ENCODE results near the gene ITPA. TPM values are rescaled to one million over a fixed set of nuclear protein-coding genes. Genes with fewer than 3 reads are reported as not detected.
A peak's percentile ranks its signal among the peaks of the same experiment; 100 is the strongest.

Gene ITPA
- total and polyA plus RNA-seq, 2 of the 13 experiments (the other 11 are each of a cell fraction or from before 2014, with no cell fraction given) = 60.1 to 103 TPM

DNA sequence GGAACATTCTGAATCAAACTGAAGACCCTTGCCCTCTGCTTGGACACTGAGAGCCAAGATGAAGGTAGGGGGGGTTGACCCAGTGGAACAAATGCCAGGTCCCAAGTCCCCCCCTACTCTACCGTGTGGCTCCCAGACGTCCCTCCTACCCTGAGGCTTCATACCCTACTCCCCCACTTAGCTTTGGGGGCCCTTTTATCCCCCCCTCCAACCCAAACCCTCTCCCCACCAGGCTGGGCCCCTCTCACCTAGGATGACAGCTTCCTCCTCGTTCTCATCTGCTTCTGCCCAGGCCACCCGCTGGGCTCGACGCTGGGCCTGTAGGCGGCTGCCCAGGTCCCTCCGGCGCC lies 6.4 kb upstream of the ITPA start (continued):
- TF ChIP-seq GLMP (CRISPR knock-in tag; IDR thresholded peaks at IDR 0.05; ENCODE audit: borderline replicate concordance) (no peak), ATF1 (CRISPR knock-in tag; IDR thresholded peaks at IDR 0.05) (no peak), ZNF772 (CRISPR knock-in tag; IDR thresholded peaks at IDR 0.05) (0 out of 2 replicates have a peak, but pooled peaks have one; percentile 19), KMT2B (CRISPR knock-in tag; IDR thresholded peaks at IDR 0.05) (no peak), ZBTB7A (CRISPR knock-in tag; IDR thresholded peaks at IDR 0.05) (no peak; the same call in 1 of the 2 replicates), IRX3 (CRISPR knock-in tag; IDR thresholded peaks at IDR 0.05; ENCODE audit: borderline replicate concordance, low read depth) (no peak), ZNF83 (CRISPR knock-in tag; IDR thresholded peaks at IDR 0.05; ENCODE audit: borderline replicate concordance) (no peak), POLR2AphosphoS2 (IDR thresholded peaks at IDR 0.05; ENCODE audit: low read depth, low read length) (no peak), ZNF7 (CRISPR knock-in tag; IDR thresholded peaks at IDR 0.05) (no peak), ZNF780A (CRISPR knock-in tag; IDR thresholded peaks at IDR 0.05) (no peak), BHLHE40 (IDR thresholded peaks at IDR 0.05; ENCODE audit: low read length) (no peak), ZBTB26 (CRISPR knock-in tag; IDR thresholded peaks at IDR 0.05; ENCODE audit: borderline replicate concordance) (0 out of 2 replicates have a peak, but pooled peaks have one; percentile 4), NONO (IDR thresholded peaks at IDR 0.05) (no peak), NONO (CRISPR knock-in tag; conservative IDR thresholded peaks at IDR 0.05) (no peak), ZNF34 (CRISPR knock-in tag; IDR thresholded peaks at IDR 0.05; ENCODE audit: borderline replicate concordance) (no peak), NFYC (CRISPR knock-in tag; IDR thresholded peaks at IDR 0.05) (no peak), KLF12 (CRISPR knock-in tag; IDR thresholded peaks at IDR 0.05; ENCODE audit: borderline replicate concordance) (0 out of 2 replicates have a peak, but pooled peaks have one; percentile 39), MXD1 (CRISPR knock-in tag; IDR thresholded peaks at IDR 0.05) (no peak), ZNF230 (CRISPR knock-in tag; IDR thresholded peaks at IDR 0.05) (no peak)
- TF ChIP-seq, protein P1, sequence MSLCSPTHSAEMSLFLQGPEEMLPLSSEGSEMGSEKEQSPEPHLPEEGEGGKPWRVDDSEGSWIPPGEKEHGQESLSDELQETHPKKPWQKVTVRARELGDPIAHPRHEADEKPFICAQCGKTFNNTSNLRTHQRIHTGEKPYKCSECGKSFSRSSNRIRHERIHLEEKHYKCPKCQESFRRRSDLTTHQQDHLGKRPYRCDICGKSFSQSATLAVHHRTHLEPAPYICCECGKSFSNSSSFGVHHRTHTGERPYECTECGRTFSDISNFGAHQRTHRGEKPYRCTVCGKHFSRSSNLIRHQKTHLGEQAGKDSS (CRISPR knock-in tag; IDR thresholded peaks at IDR 0.05; ENCODE audit: borderline replicate concordance, low read depth) = no peak
- TF ChIP-seq, protein P2, sequence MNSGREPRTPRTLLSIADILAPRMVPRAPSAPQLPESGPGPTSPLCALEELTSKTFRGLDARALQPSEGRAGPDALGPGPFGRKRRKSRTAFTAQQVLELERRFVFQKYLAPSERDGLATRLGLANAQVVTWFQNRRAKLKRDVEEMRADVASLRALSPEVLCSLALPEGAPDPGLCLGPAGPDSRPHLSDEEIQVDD (CRISPR knock-in tag; IDR thresholded peaks at IDR 0.05; ENCODE audit: borderline replicate concordance) = peak; percentile 21; the same call in 1 of the 2 replicates
- TF ChIP-seq, protein P3, sequence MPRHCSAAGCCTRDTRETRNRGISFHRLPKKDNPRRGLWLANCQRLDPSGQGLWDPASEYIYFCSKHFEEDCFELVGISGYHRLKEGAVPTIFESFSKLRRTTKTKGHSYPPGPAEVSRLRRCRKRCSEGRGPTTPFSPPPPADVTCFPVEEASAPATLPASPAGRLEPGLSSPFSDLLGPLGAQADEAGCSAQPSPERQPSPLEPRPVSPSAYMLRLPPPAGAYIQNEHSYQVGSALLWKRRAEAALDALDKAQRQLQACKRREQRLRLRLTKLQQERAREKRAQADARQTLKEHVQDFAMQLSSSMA (CRISPR knock-in tag; IDR thresholded peaks at IDR 0.05) = 0 out of 2 replicates have a peak, but pooled peaks have one; percentile 7
- TF ChIP-seq, protein P4, sequence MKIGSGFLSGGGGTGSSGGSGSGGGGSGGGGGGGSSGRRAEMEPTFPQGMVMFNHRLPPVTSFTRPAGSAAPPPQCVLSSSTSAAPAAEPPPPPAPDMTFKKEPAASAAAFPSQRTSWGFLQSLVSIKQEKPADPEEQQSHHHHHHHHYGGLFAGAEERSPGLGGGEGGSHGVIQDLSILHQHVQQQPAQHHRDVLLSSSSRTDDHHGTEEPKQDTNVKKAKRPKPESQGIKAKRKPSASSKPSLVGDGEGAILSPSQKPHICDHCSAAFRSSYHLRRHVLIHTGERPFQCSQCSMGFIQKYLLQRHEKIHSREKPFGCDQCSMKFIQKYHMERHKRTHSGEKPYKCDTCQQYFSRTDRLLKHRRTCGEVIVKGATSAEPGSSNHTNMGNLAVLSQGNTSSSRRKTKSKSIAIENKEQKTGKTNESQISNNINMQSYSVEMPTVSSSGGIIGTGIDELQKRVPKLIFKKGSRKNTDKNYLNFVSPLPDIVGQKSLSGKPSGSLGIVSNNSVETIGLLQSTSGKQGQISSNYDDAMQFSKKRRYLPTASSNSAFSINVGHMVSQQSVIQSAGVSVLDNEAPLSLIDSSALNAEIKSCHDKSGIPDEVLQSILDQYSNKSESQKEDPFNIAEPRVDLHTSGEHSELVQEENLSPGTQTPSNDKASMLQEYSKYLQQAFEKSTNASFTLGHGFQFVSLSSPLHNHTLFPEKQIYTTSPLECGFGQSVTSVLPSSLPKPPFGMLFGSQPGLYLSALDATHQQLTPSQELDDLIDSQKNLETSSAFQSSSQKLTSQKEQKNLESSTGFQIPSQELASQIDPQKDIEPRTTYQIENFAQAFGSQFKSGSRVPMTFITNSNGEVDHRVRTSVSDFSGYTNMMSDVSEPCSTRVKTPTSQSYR (CRISPR knock-in tag; IDR thresholded peaks at IDR 0.05; ENCODE audit: borderline replicate concordance) = no peak

All from HepG2 (cell line).